CD4-positive, alpha-beta T cell (primary cell): ENCODE measurements around the gene GMPPB. TPM values are rescaled to one million over a fixed set of nuclear protein-coding genes. Genes with fewer than 3 reads are reported as not detected.

Source experiments
- total RNA-seq, 174 experiments: library from RNA in 2 of 174; stranded (reverse) in 2 of 174; gene quantifications; one replicate each; pipeline ENCODE4 v1.2.3 and lab custom pipeline; 2021 to 2026

GMPPB gene
- total RNA-seq, 2 experiments from 2014 or later = 39.0 to 41.4 TPM

Other genes with a start within 250 kb of the GMPPB start
- under 1 TPM; 0.08 to 0.11 TPM for gene BSN, start 169.5 kb downstream of the GMPPB start, total RNA-seq
- 10 to 100 TPM; 44.3 to 45.5 TPM for gene APEH, start 49.6 kb downstream of the GMPPB start, total RNA-seq
- 1 to 10 TPM; 7.8 TPM for gene MST1, start 34.5 kb downstream of the GMPPB start, total RNA-seq
- gene RNF123, start 34.4 kb downstream of the GMPPB start, total RNA-seq = 10 to 100 TPM; 28.8 to 29.7 TPM
- 1 to 10 TPM in 1 of 2 experiments, under 1 TPM in 1; 0.82 to 1.3 TPM for gene AMIGO3, start 4.3 kb downstream of the GMPPB start, total RNA-seq
- 10 to 100 TPM; 33.3 to 36.0 TPM for gene IP6K1, start 62.6 kb upstream of the GMPPB start, total RNA-seq
- under 1 TPM in 1 of 2 experiments, not detected in 1; 0.17 TPM for gene CDHR4, start 75.9 kb upstream of the GMPPB start, total RNA-seq
- under 1 TPM; 0.85 to 0.87 TPM for gene INKA1, start 79.3 kb upstream of the GMPPB start, total RNA-seq
- 100 to 1,000 TPM; 208 to 213 TPM for gene UBA7, start 90.0 kb upstream of the GMPPB start, total RNA-seq
- 1 to 10 TPM; 2.4 TPM for gene TRAIP, start 132.6 kb upstream of the GMPPB start, total RNA-seq
- under 1 TPM in 1 of 2 experiments, not detected in 1; 0.28 TPM for gene CAMKV, start 146.0 kb upstream of the GMPPB start, total RNA-seq
- gene MST1R, start 179.9 kb upstream of the GMPPB start, total RNA-seq = under 1 TPM; 0.55 to 0.89 TPM
- 1 to 10 TPM in 1 of 2 experiments, under 1 TPM in 1; 0.85 to 1.3 TPM for gene MON1A, start 205.9 kb upstream of the GMPPB start, total RNA-seq
- gene RBM6, start 216.2 kb upstream of the GMPPB start, total RNA-seq = 100 to 1,000 TPM in 1 of 2 experiments, 10 to 100 TPM in 1; 99.3 to 106 TPM